Measurements from ENCODE around the gene PRR15. TPM values are rescaled to one million over a fixed set of nuclear protein-coding genes. Genes with fewer than 3 reads are reported as not detected.

Gene PRR15
- total and polyA plus RNA-seq, 2 of the 4 experiments (the other 2 are of a cell fraction), result not detected

- BruUV-seq (replicated peaks), result no TSS peak
- no peak overlapping the region for H2AK5ac ChIP-seq (ENCODE audit: low read depth, low read length)
- H3K4ac ChIP-seq (ENCODE audit: low read depth, low read length), result no peak overlapping the region
- no peaks in the 10 kb centered on the region for H3K9me3 ChIP-seq (ENCODE audit: control insufficient read depth, insufficient read depth, low read length)
- H3K4me2 ChIP-seq (ENCODE audit: low read depth, low read length), result no peak overlapping the region
- no peak overlapping the region for H3K14ac ChIP-seq (replicated peaks; ENCODE audit: low read depth, low read length)
- H3K9ac ChIP-seq (ENCODE audit: low read depth, low read length), result no peak overlapping the region
- H2AK9ac ChIP-seq (replicated peaks; ENCODE audit: low read depth, low read length, poor library complexity), result no peak overlapping the region
- DNase-seq, result no peak
- H4K91ac ChIP-seq (ENCODE audit: insufficient read depth, low read depth, low read length), result no peak overlapping the region
- no peak overlapping the region for H2AFZ ChIP-seq (replicated peaks; ENCODE audit: low read length, poor library complexity)
- H3K27ac ChIP-seq (ENCODE audit: insufficient read depth, low read length), result no peak overlapping the region
- no peak overlapping the region for H2BK5ac ChIP-seq (ENCODE audit: low read depth, low read length, poor library complexity, severe bottlenecking)
- H3K9me1 ChIP-seq (ENCODE audit: insufficient read depth, low read length), result no peaks in the 10 kb centered on the region
- 70% methylated on average over 2 of the region's 3 CpGs; no CpG with 5 or more reads in 1 of the 2 experiments for WGBS, 2 experiments (ENCODE audit: extremely low coverage in 2 of 2, insufficient read length in 1 of 2)
- dilution Hi-C loops (cut with HindIII; ENCODE audit: low sequenced_read_pairs, unreplicated experiment), result no loop called here
- no peak overlapping the region for H2BK120ac ChIP-seq (ENCODE audit: low read depth, low read length)
- TF ChIP-seq SMC3 (IDR thresholded peaks at IDR 0.05; ENCODE audit: low read depth, low read length) (no peak), CHD1 (IDR thresholded peaks at IDR 0.05; ENCODE audit: low read depth, low read length) (no peak), MXI1 (IDR thresholded peaks at IDR 0.05; ENCODE audit: borderline replicate concordance, low read depth, low read length) (no peak), RAD21 (IDR thresholded peaks at IDR 0.05; ENCODE audit: low read length) (no peak), RFX5 (IDR thresholded peaks at IDR 0.05; ENCODE audit: low read depth, low read length) (no peak), RCOR1 (IDR thresholded peaks at IDR 0.05; ENCODE audit: insufficient replicate concordance, low read length) (no peak), MAZ (IDR thresholded peaks at IDR 0.05; ENCODE audit: borderline replicate concordance, low read depth, low read length) (no peak), ELK1 (IDR thresholded peaks at IDR 0.05; ENCODE audit: borderline replicate concordance, low read depth, low read length) (no peak), FOS (IDR thresholded peaks at IDR 0.05; ENCODE audit: low read depth, low read length) (no peak), NFE2L2 (IDR thresholded peaks at IDR 0.05; ENCODE audit: low read depth, low read length) (no peak), MAFK (IDR thresholded peaks at IDR 0.05; ENCODE audit: low read depth, low read length) (no peak), BHLHE40 (IDR thresholded peaks at IDR 0.05; ENCODE audit: low read depth, low read length) (no peak), CEBPB (IDR thresholded peaks at IDR 0.05; ENCODE audit: low read depth, low read length) (no peak)
- ChIA-PET POLR2A (ENCODE audit: unreplicated experiment) (no interaction called here), CTCF (no interaction called here)
- no peaks in the 10 kb centered on the region for H3K4me1 ChIP-seq (ENCODE audit: control insufficient read depth, insufficient read depth, low read length)
- in situ Hi-C loops (cut with MboI; ENCODE audit: low sequenced_read_pairs), result no loop called here
- intact Hi-C loops (cut with micrococcal nuclease), result no loop called here
- no peak overlapping the region for H2BK15ac ChIP-seq (ENCODE audit: low read depth, low read length)
- no peak overlapping the region for H2BK20ac ChIP-seq (ENCODE audit: low read depth, low read length)
- no peaks in the 10 kb centered on the region for H3K27me3 ChIP-seq (ENCODE audit: control insufficient read depth, insufficient read depth, low read length)
- ATAC-seq (ENCODE audit: low read depth), result no peak
- no peak overlapping the region for H4K5ac ChIP-seq (ENCODE audit: low read depth, low read length)
- no peaks in the 10 kb centered on the region for H3K79me1 ChIP-seq (ENCODE audit: low read depth in 1 of 2, low read length in 2 of 2)
- no peak overlapping the region for H4K8ac ChIP-seq (ENCODE audit: low read depth in 2 of 2, low read length in 2 of 2)
- no peak overlapping the region for H3K23ac ChIP-seq (ENCODE audit: low read depth, low read length)
- no peaks in the 10 kb centered on the region for H4K20me1 ChIP-seq (ENCODE audit: insufficient read depth, low read length)
- no peak overlapping the region for H3K56ac ChIP-seq (ENCODE audit: extremely low read depth, insufficient read depth, low read length)
- H3K18ac ChIP-seq (ENCODE audit: low read depth, low read length), result no peak overlapping the region
- no peaks in the 10 kb centered on the region for H3K36me3 ChIP-seq (ENCODE audit: control insufficient read depth, insufficient read depth, low read length)
- H3K4me3 ChIP-seq (ENCODE audit: insufficient read depth, low read depth, low read length), result no peak overlapping the region
Measured at GRCh38 chr7:29605671-29606070, 42.0 kb downstream of the PRR15 start.
